GM19193 (cell line): Measurements from ENCODE around the gene MPP7.

Experiments
- POLR2A ChIP-seq: IDR thresholded peaks from 4 replicates; pipeline ENCODE4 v1.6.1; 2011; ENCODE audit not compliant: insufficient read depth, insufficient read length; ENCODE audit errors: extremely low read depth

Gene MPP7

DNA sequence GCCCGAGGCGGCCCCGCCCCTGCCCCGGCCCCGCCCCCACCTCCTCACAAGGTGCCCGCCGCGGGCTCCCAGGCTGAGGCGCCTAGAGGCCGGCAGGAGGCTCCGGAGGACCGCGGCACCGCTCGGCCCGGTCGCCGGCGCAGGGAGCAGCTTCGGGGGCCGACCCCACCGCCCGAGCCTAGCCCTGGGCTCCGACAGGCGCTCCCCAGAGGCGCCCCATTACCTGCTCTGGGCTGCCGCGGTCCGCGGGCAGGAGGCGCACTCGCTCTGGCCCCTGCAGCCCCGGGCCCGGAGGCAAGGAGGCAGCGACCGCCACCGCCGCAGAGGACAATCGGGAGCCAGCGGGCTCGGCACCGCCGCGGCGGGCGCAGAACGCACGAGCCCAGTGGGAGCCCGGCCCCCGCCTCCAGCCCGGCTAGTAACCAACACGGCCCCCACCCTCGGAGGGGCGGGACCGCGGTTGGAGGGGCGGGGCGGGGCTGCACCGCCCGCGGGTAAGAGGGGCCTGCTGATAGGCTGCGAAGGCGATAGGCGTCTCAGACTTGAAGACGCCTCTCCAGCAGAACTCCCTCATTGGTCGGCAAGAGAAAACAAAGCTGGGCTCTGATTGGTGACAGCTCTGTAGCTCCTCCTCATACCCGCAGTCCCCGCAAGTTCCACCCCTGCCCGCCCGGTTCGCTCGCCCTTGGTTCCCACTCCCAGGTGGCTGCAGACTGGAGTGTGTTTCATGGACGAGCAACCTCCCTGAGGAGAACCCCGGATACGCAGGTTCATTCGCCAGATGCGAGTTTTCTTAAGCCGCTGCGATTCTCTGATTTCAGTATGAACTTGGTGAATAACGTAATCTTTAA is at the start of gene MPP7:
TSS of gene MPP7 (minus strand) at position 427 of the 851 bp plus-strand sequence. CDS start 64,460 bp downstream, outside the sequence.
- no peak for TF ChIP-seq POLR2A

DNA sequence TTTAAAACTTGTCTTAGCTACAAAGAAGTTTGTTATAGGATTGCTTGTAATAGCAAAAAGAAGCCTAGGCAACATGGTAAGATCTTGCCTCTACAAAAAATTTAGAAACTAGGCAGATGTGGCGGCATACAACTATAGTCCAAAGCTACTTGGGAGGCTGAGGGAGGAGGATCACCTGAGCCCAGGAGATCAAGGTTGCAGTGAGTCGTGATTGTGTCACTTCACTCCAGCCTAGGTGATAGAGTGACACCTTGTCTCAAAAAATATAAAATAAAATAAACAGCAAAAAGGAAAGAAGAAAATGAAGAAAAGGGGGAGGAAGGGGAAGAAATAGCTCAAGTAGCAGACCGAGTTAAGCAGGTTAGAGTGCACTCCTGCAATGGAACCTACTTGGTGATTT is 47.0 kb upstream of the MPP7 start:
- TF ChIP-seq POLR2A = no peak

DNA sequence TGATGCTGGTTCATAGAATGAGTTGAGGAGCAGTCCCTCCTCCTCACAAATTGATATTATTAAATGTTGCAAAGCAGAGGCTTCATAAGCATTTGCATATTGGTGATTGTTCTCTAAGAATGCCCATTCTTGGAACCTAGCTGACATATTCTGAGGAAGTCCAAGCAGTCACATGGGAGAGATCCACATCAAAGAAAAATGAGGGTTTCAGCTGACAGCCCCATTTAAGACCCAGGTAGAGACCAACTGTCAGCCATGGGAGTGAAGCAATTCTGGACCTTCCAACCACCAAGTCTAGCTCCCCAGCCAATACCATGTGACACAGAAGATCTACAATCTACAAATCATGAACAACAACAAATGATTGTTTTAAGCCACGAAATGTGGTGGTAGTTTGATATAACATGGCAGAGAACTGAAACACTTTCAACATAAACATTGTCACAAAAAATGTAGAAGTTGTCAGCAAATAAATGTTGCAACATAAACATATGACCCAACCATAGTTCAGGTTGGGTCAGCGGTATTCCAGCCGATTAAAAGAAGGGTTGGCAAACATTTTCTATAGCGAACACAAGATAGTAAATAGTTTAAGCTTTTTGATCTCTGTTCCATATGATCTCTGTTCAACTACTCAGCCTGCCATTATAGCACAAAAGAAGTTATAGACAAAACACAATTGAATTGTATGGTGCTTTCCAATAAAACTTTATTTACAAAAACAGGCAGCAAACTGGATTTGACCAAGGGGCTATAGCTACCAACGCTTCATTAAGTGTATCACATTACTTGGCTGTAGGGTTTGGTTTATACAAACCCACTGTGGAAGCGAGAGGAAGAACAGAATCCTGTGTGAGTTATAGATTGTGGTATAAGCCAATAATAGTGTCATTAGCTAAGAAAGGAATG is 41.4 kb upstream of the MPP7 start:
- TF ChIP-seq POLR2A = no peak

DNA sequence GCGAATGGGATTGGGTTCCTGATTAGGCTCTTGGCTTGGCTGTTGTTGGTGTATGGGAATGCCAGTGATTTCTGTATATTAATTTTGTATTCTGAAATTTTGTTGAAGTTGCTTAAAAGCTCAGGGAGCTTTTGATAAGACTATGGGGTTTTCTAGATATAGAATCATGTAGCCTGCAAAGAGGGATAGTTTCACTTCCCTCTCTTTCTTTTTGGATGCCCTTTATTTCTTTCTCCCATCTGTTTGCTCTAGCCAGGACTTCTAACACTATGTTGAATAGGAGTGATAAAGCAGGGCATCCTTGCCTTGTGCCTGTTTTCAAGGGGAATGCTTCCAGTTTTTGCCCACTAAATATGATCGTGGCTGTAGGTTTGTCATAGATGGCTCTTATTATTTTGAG is 40.4 kb upstream of the MPP7 start:
- TF ChIP-seq POLR2A = no peak

DNA sequence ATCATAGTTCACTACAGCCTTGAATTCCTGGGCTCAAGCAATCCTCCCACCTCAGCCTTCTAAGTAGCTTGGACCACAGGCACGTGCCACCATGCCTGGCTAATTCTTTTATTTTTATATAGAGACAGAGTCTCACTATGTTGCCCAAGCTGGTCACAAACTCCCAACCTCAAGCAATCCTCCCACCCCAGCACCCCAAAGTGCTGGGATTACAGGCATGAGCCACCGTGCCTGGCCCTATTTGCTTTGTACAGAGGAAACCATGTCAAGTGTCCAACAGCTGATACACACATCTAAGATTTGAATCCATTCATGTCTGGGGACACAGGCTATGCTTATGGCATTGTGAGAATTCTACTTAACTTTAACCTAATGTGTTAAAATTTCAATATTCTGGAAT is 29.9 kb upstream of the MPP7 start:
- TF ChIP-seq POLR2A = no peak

DNA sequence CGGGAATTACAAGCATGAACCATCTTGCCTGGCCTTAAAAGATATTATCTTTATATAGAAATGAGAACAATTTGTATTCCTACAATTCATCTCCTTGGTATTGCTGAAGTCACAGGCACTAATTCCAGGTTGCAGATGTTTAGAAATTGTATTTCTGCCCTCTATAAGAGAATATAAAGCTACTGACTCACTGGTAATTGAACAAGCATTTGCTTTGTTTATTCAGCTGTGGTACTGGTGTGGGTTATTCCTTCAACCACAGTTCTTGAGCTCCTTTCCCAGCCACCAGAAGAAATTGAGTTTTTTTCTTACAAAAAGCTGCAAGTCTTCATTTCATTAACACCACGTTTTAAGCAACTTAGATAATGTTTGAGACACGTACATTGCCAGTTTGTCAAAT is 29.0 kb upstream of the MPP7 start:
- TF ChIP-seq POLR2A = no peak

DNA sequence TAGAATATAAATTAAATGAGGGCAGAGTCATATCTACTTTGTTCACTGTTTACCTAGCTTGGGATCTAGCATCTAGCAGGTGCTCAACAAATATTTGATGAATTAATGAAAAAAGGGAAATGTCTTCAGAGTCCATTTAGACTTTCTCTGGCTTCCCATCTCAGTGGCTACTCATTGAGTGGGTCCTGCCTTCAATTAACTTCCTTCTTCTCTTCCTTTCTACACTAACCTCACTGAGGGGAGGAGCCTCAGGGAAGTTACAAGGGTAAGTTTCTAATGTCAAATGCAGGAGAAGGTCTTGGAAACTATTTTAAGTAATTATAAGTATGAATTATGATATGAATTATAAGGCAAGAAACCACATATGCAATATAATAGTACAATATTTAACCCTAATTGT is 28.2 kb upstream of the MPP7 start:
- no peak for TF ChIP-seq POLR2A

DNA sequence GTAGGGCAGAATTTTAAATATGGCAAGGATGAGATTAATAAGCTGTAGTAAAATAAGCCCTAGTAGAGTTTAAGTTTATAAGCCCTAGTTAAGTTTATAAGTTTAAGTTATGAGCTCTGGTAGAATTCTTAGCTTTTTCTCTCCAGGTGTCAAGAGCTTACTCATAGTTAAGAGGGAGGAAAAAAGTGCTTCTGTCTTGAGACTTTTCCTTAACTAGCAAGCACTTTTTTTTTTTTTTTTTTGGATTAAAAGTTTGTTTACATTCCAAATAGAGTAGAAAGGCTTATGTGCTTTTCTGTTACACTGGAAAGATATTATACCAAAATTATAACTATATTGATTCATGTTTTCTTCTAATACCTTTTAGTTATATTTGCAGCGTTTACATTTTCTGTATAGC is 25.5 kb upstream of the MPP7 start:
- TF ChIP-seq POLR2A = no peak

DNA sequence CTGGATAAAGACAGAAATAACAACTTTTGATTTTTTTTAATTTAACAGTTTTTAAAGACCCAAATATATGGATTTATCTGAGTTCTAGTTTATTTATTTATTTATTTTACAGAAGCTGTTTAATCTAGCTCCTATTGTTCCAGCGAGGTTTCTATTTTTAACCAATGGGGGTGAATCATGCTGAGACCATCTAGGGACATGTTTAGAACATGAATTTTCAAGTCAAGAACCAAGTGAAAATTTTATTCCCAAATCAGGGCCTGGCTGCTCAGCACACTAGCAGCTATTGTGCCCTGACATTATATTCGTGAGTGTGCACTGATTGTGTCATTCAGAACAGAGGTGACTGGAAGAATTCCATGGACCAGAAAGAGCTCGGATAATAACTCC is 24.6 kb upstream of the MPP7 start:
- TF ChIP-seq POLR2A = no peak

DNA sequence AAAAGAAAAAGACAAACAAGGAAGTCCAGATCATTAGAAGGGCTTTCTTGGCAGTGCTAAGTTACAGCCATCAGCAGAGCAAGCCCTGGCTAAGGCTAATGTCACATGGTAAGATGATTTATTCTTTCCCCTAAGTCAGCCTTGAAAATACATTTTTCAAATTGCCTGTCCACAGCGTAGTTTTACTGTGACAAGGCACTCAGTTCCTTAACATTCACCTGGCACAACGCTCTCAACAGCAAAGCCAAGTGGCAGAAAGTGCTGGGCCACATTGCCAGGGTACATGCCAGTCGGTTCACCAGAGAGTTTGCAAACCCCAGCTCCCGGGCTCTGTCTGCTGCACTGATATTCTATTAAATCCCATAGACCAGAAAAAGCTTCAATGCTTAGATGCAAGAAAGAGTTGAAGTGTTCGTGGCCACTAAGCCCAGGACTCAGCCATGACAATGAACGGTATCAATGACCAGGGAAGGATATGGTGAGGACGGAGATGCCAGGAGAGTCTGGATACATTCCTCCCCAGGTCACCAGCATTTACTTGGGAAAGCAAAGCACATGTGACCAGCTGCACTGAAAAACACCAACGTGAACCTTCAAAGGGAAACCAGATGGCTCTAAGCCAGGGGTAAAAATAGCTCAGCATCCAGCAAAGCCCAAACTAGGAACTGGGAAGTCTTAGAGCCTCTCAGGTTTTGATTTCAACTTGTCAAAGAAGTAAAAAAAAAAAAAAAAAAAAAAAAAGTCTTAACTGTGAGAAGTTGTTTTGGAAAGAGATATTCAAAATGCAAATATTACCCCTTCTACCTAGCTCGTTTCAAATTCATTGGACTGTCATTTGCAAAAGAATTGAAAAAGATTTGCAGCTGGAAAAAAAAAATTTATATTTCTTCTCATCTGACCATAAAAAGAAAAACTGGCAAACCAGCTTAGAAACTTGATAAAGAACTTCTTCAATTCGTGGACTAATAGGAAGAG is 23.9 kb upstream of the MPP7 start:
- no peak for TF ChIP-seq POLR2A

DNA sequence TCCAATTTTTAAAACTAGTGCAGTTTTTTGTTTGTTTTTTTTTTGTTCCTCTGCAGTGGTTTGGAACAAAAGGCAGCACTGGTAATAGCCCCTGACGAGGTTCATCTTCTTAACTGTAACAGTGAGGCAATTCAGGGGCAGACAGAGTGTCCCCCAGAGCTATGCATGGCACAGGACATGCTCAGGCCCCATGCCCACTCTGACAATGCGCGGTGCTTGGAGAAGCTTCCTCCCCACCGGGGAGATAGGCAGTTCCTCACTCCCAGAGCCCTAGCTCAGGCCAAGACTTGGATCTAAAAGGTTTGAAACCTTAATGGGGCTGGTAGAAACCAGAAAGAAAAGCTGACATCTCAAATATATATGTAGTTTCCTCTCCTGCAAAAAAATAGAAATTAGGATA is 17.9 kb upstream of the MPP7 start:
- TF ChIP-seq POLR2A = no peak

DNA sequence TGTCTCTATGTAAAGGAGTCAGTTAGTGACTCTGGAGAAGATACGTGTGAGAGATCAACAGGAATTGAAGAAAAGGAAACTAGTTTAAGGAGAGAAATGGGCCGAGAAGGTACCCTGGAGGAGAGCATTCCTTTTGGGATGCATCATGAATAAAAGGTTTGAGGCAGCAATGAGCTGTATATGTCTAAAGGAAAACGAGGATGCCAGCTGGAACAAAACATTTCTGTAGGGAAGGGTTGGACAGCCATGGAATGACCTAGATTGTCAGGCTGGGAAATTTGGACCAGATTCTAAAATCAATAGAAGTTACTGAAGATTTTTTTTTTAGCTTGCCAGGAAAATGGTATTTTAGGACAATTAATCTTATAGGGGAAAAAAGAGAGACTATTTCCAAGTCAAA is 17.2 kb upstream of the MPP7 start:
- no peak for TF ChIP-seq POLR2A

DNA sequence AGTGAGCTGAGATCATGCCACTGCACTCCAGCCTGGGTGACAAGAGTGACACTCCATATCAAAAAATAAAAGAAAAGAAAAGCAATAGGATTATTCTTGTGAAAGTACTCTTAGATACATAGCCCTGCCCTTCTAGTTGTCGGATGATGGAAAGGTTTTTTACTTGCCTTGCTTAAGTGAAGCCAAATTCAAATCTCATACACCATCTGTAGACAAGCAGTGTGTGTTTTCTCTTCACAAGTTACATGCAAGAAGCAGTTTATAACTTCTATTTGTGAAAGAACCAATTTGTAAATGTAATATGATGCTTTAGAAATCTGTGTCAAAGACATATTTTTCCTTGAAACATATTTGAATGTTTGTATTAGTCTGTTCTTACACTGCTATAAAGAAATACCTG is 15.8 kb upstream of the MPP7 start:
- no peak for TF ChIP-seq POLR2A

DNA sequence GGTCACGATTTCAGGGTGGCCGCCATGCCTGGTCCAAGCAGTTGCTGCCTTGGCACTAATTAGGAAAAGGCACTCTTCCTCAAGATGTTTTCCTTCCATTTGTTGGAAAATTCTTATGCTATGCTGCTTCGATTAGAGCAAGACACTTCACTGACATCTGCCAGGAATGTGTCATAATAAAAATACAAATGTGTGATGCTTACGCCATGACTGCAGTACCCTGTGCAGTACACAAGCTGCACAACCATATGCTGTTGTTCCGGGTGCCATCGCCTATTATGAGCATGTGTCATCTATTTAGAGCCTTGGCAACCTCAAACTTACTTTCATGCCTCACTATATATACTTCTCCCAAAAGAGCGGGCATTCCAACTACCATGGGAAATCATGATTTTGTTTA is 14.9 kb upstream of the MPP7 start:
- TF ChIP-seq POLR2A = no peak

DNA sequence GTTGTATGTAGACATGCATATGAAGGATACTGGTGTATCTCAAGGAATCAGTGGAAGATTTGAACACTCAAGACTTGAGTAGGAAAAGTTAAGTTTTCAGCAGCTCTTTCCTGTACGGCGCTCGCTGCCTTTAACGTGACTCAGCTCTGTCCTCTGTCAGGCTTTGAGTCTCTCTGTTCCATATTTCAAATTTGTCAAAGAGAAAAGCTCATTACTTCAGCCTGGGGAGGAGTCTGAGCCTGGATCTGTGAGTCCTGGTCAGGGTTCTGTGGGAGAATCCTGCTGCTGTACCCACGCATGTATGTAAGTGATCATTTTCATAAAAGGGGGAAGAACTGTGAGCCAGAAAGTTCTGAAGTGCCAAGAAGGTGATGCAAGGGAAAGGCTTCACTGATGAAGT is 13.8 kb upstream of the MPP7 start:
- TF ChIP-seq POLR2A = no peak
